ENCODE data around the gene EVI5L. TPM values are rescaled to one million over a fixed set of nuclear protein-coding genes. Genes with fewer than 3 reads are reported as not detected.
A peak's percentile ranks its signal among the peaks of the same experiment; 100 is the strongest.

EVI5L gene
- total RNA-seq, 1 experiment from 2014 or later: 6.8 TPM

GRCh38 chr19:7871437-7872305 lies 41.7 kb downstream of the EVI5L start:
- peak; percentile 90 for DNase-seq (ENCODE audit: low read depth)

DNA sequence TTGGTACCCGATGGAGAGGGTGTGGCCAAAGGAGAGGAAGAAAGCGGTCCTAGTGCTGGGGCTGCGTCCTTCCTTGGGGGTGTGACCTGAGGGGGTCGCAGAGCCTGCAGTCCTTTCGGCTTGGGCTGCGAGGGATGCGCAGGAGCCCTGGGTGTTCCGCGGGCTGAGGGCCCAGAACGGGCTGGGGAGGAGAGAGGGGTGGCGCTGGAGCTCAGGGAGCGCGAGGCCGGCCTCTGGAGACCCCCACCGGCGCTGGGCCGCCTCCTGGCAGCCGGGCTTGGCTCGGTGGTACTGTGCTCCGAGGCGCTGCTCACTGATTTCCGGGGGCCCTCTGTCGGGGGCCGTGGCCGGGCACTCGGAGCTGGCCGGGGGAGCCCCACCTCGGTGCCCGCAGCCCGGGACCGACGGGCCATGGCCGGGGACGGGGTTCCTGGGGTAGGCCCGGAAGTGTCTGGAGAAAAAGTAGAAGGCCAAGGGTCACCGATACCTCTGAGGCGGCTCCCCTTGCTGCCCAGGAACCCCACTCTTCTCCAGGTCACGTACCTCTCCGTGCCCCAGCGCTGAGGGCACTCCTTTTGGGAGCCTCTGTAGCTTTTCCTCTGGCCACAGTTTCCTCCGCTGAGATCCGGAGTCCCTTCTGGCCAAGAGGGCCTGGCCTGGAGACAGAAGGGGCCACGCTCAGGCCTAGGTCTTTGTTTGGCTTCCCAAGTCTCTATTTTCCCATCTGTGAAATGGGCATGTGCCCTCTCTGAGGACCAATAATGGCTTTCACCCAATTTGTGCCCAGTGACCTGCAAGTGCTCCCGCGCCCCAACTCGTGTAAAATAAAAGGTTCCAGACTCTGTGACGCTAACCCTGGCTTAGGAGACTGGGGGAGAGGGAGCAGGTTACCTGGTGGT lies 42.5 kb downstream of the EVI5L start:
- DNase-seq (ENCODE audit: low read depth): no peak

DNA sequence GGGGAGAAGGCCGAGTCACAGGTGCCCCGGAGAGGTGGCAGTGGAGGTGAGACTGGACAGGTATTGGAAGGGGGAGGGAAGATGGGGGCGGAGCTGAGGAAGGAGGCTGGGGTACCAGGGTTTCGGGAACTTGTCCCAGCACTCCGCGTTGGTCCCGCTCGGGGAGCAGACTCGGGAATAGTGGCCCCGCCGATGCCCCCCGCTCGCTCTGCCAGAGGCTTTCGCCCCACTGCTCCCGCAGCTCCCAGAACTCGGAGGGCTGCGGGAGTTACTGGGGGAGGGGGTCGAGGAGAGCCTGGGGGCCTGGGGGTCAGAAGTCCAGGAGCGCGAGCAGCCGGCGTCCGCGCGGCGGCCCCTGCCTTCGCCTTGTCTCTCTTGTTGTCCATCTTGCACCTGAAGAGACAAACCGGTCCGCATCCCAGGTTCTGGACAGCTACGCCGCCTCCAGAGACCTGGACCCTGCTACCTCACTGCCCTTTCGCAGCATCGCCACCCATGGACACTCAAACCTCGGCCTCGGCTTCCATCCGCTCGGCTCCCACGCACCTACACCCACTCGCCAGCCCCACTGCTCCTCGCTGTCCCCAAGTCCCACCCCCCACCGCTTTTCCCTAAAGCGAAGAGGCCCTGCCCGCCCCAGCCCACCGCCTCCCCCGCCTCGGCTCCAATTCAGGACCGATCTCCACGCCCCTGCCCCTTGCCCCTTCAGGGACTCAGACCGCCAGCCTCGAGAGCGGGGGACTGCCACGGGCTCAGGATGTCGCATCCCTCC lies 43.5 kb downstream of the EVI5L start:
- no peak for DNase-seq (ENCODE audit: low read depth)

DNA sequence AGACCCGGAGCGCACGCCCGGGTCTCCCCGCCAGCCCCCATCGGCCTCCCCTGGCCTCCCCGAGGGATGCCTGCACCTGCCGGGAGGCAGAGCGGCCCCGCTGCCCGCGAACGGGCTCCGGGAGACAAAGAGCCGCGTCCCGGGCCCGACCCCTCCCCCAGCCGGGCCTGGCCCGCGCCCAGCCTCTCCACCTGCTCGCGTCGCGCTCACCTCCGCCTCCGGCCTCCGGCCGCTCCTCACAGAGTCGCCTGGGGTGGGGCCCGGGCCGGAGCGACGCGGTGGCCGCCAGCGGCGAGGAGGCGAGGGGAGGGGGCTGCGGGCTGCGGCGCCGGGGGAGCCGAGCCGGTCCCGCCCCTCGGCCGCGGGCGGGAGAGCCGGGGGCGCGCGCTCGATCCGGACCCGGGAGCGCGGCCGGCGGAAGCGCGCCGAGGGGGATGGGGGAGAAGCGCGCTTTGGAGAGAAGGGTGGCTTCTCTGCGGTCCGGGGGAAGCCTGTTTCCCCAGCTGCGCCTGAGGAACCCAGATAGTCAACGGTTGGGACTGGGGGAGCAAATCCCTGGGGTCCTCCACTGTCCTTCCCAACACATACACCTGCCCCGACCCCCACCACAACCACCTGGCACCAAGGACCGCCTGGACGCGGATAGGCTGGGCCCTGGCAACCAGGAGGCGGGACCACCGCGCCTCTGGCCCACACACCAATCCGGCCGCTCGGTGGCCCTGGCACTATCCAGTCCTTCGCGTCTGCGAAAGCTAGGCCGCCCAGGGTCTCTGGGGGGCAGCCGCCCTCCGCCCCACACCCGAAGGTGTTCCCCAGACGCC lies 44.3 kb downstream of the EVI5L start, which contains the start of gene PRR36:
Gene PRR36 (minus strand): TSS at position 315 of the 821 bp plus-strand sequence. CDS start 701 bp downstream, outside the sequence.
- DNase-seq (ENCODE audit: low read depth): no peak

GRCh38 chr19:7874897-7875273 lies 44.9 kb downstream of the EVI5L start:
- DNase-seq (ENCODE audit: low read depth): no peak

DNA sequence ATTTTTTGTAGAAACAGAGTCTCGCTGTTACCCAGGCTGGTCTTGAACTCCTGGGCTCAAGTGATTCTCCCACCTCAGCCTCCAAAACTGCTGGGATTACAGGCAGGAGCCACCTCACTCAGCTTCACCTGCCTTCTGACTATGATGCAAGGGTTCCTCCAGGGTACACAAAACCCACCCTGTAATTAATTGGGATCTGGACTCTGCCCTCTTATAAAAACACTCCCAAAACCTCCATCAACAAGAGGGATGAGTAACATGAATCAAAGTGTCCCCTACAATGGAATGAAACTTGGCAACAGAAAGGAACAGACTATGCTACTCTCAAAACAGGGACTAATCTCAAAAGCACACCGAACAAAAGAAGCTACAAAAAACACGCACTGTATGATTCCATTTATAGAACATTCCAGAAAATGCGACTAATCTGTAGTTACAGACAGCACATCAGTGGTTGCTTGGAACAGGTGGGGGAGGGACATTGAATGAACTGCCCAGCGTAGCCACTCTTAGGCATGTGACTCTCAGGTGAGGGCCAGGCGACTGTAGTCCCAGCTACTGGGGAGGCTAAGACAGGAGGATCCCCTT lies 47.3 kb downstream of the EVI5L start:
- no peak for DNase-seq (ENCODE audit: low read depth)

- no peak for DNase-seq (ENCODE audit: low read depth)
These were observed 49.2 kb downstream of the EVI5L start for GRCh38 chr19:7879111-7879807.

DNA sequence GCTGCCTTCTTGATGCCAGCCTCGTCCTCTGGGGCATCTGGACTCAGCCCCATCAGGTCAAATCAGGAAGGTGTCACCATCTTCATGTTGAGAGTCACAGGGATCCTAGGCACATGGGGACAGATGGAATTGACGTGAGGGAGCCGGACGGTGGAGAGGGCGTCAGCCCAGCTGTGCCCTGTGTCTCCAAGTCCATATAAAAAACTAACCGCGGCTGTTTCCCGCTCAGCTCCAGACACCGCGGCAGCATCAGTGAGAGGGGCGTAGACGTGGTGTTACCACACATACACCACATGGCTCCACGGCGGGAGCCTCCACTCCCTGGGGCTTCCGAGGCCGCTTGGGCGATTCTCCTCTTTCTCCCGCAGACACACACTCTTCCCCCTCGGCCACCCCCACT lies 49.8 kb downstream of the EVI5L start:
- DNase-seq (ENCODE audit: low read depth): no peak

DNA sequence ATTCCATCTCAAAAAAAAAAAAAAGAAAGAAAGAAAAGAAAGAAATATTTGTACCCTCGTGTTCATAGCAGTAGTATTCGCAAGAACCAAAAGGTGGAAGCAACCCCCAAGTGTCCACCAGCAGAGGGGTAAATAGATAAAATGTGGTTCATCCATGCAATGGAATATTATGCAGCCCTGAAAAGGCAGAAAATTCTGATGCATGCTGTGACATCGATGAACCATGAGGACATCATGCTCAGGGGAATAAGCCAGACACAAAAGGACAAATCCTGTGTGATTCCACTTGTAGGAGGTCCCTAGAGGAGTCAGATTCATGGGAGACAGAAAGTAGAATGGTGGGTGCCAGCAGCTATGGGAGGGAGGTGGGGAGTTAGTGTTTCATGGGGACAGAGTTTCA lies 51.9 kb downstream of the EVI5L start:
- no peak for DNase-seq (ENCODE audit: low read depth)

GRCh38 chr19:7883105-7883504 lies 53.1 kb downstream of the EVI5L start:
- DNase-seq (ENCODE audit: low read depth): no peak

GRCh38 chr19:7883796-7884570 lies 54.0 kb downstream of the EVI5L start:
- DNase-seq (ENCODE audit: low read depth): peak; percentile 76

DNA sequence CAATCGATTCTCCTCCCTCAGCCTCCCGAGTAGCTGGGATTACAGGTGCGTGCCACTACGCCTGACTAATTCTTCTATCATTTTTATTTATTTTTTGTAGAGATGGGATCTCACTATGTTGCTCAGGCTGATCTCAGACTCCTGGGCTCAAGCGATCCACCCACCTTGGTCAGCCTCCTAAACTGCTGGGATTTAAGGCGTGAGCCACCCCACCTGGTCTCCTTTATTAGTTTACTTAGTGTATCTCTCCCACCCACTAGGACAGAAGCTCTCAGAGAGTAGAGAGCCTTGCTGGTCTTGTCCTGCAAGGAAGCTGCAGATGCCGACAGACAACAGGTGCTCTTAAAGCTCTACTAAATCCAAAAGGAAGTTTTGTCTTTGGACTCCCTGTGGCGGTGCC lies 55.8 kb downstream of the EVI5L start:
- DNase-seq (ENCODE audit: low read depth): no peak

- no peak for DNase-seq (ENCODE audit: low read depth)
These were observed 57.6 kb downstream of the EVI5L start for GRCh38 chr19:7887408-7888144.

GRCh38 chr19:7888145-7888825 lies 58.3 kb downstream of the EVI5L start, which contains the start of gene LRRC8E:
Gene LRRC8E, plus strand, starts transcription at chr19:7888510. Its CDS starts 7,094 bp downstream, at chr19:7895604.
- DNase-seq (ENCODE audit: low read depth): peak; percentile 72

DNA sequence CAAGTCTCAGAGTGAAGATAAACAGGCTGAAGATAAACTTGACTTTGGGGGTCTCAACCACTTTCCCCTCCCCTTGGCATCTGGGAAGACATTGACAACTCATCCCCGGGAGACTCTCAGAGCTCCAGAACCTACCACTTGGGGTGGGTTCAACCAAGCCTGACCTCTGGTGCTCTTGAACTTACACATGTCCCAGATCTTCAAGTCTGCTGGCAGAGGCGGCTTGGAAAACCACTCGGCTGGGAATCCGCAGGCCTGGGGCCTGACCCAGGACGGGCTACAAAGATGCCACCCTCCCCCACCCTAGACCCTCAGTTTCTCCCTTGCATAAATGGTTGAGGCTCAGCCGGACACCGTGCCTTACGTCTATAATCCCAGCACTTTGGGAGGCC lies 58.8 kb downstream of the EVI5L start:
- no peak for DNase-seq (ENCODE audit: low read depth)

GRCh38 chr19:7893362-7894101 lies 63.5 kb downstream of the EVI5L start:
- DNase-seq (ENCODE audit: low read depth): peak; percentile 67
